KMS-11 (cell line): Measurements from ENCODE around the gene PRPF40B.

Experiments
- H2AFZ ChIP-seq: fragments of 200-600 bp; sonication (generic); 2 replicates; pipeline ENCODE4 v1.6.1; 2016; ENCODE audit warnings: antibody characterized with exemption, mixed run types, low read depth
- H3K27ac ChIP-seq: fragments of 200-600 bp; sonication (generic); 2 replicates; pipeline ENCODE4 v1.6.1; 2016; ENCODE audit warnings: mild to moderate bottlenecking, mixed run types
- H3K27me3 ChIP-seq: fragments of 200-600 bp; sonication (generic); 2 replicates; pipeline ENCODE4 v1.6.1; 2017; ENCODE audit warnings: mild to moderate bottlenecking, low read depth, mixed run types, moderate library complexity; ENCODE audit not compliant: insufficient read depth
- H3K36me3 ChIP-seq: fragments of 200-600 bp; sonication (generic); 2 replicates; pipeline ENCODE4 v1.6.1; 2017; ENCODE audit warnings: mild to moderate bottlenecking, mixed run types; ENCODE audit not compliant: insufficient read depth
- H3K4me1 ChIP-seq: fragments of 200-600 bp; sonication (generic); 2 replicates; pipeline ENCODE4 v1.6.1; 2016; ENCODE audit warnings: mild to moderate bottlenecking, low read depth, mixed run types; ENCODE audit not compliant: poor library complexity, severe bottlenecking
- H3K4me2 ChIP-seq: fragments of 200-600 bp; sonication (generic); 2 replicates; pipeline ENCODE4 v1.7.0; 2016; ENCODE audit warnings: mild to moderate bottlenecking, mixed run types
- H3K4me3 ChIP-seq: fragments of 200-600 bp; sonication (generic); IDR thresholded peaks from 2 replicates; pipeline ENCODE4 v1.6.1; 2017; ENCODE audit warnings: low read depth, low read length, mixed read lengths; ENCODE audit not compliant: insufficient read depth
- H3K79me2 ChIP-seq: fragments of 200-600 bp; sonication (generic); 2 replicates; pipeline ENCODE4 v1.6.1; 2016; ENCODE audit warnings: low read depth, mixed run types; ENCODE audit not compliant: insufficient read depth
- H3K9ac ChIP-seq: fragments of 200-600 bp; sonication (generic); 2 replicates; pipeline ENCODE4 v1.6.1; 2016; ENCODE audit warnings: mild to moderate bottlenecking, mixed run types
- H4K20me1 ChIP-seq: fragments of 200-600 bp; sonication (generic); 2 replicates; pipeline ENCODE4 v1.6.1; 2016; ENCODE audit warnings: mild to moderate bottlenecking, mixed run types; ENCODE audit not compliant: insufficient read depth
- TF ChIP-seq, protein P1 (sequence below): fragments of 200-600 bp; sonication (generic); conservative IDR thresholded peaks from 2 replicates; pipeline ENCODE4 v1.6.1; 2017; ENCODE audit warnings: low read depth, mild to moderate bottlenecking, antibody characterized with exemption, low read length, moderate library complexity, mixed read lengths

PRPF40B gene

DNA sequence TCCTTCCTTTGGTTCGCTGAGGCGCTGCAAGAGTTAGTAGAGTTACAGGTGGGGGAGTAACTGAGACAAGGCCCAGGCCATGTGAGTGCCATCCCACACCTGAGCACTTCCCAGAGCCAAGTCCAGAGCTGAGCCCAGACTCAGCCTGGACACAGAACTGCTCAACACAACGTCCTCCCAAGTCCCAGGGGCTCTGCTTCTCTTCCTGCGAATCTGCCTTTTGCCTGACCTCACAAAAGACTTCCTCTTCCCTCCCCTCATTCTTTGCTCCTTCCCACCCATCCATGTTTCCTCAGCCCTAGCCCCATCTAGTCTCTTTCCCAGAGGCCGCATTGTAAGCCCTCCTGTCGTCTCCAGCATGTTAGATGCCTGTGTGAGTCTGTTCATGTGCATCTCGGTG is 38.8 kb upstream of the PRPF40B start:
- H2AFZ ChIP-seq = no peak overlapping the region
- H3K27ac ChIP-seq = no peak overlapping the region
- peaks cover 34% of the 10 kb centered on the region for H3K4me1 ChIP-seq
- TF ChIP-seq, protein P1, sequence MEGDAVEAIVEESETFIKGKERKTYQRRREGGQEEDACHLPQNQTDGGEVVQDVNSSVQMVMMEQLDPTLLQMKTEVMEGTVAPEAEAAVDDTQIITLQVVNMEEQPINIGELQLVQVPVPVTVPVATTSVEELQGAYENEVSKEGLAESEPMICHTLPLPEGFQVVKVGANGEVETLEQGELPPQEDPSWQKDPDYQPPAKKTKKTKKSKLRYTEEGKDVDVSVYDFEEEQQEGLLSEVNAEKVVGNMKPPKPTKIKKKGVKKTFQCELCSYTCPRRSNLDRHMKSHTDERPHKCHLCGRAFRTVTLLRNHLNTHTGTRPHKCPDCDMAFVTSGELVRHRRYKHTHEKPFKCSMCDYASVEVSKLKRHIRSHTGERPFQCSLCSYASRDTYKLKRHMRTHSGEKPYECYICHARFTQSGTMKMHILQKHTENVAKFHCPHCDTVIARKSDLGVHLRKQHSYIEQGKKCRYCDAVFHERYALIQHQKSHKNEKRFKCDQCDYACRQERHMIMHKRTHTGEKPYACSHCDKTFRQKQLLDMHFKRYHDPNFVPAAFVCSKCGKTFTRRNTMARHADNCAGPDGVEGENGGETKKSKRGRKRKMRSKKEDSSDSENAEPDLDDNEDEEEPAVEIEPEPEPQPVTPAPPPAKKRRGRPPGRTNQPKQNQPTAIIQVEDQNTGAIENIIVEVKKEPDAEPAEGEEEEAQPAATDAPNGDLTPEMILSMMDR = no peak
- H3K9ac ChIP-seq = no peak overlapping the region
- no peak overlapping the region for H3K4me2 ChIP-seq
- no peaks in the 10 kb centered on the region for H4K20me1 ChIP-seq
- no peaks in the 10 kb centered on the region for H3K79me2 ChIP-seq
- H3K4me3 ChIP-seq = no peak overlapping the region
- H3K36me3 ChIP-seq = no peaks in the 10 kb centered on the region
- H3K27me3 ChIP-seq = no peaks in the 10 kb centered on the region

- no peak overlapping the region for H3K4me2 ChIP-seq
- no peak overlapping the region for H3K4me3 ChIP-seq
- no peaks in the 10 kb centered on the region for H3K79me2 ChIP-seq
- no peaks in the 10 kb centered on the region for H4K20me1 ChIP-seq
- H3K9ac ChIP-seq = no peak overlapping the region
- H3K27me3 ChIP-seq = no peaks in the 10 kb centered on the region
- H3K27ac ChIP-seq = no peak overlapping the region
- H3K36me3 ChIP-seq = no peaks in the 10 kb centered on the region
- H3K4me1 ChIP-seq = peaks cover 22% of the 10 kb centered on the region
- TF ChIP-seq, protein P1 = no peak
- H2AFZ ChIP-seq = no peak overlapping the region
These were observed 37.6 kb upstream of the PRPF40B start for GRCh38 chr12:49585477-49586459.

- no peaks in the 10 kb centered on the region for H3K79me2 ChIP-seq
- no peaks in the 10 kb centered on the region for H3K27me3 ChIP-seq
- H4K20me1 ChIP-seq = no peaks in the 10 kb centered on the region
- peaks cover 6% of the 10 kb centered on the region for H3K4me1 ChIP-seq
- TF ChIP-seq, protein P1 = no peak
- H3K4me3 ChIP-seq = no peak overlapping the region
- no peak overlapping the region for H3K4me2 ChIP-seq
- no peaks in the 10 kb centered on the region for H3K36me3 ChIP-seq
- no peak overlapping the region for H3K27ac ChIP-seq
- no peak overlapping the region for H2AFZ ChIP-seq
- no peak overlapping the region for H3K9ac ChIP-seq
These were observed 36.0 kb upstream of the PRPF40B start for GRCh38 chr12:49587174-49587908.

DNA sequence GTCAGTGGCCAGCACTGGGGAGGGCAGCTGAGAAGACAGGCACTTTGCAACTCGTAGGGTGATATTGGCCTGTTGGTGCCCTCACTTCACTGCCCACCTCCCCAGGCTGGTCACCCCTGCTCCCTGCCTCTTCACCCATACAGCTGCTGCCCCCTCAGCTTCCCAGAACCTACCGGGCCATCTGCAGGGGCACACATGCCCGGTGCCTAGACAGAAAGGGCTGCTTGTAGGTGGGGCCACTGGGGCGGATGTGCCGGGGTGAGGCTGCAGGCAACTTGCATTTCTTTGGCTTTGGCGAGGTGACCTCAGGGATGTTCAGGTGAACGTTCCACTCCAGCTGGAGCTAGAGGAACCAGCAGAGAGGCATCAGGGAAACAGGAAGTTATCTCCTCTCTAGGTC is 35.1 kb upstream of the PRPF40B start:
- no peak overlapping the region for H3K4me3 ChIP-seq
- H3K36me3 ChIP-seq = no peaks in the 10 kb centered on the region
- H2AFZ ChIP-seq = no peak overlapping the region
- TF ChIP-seq, protein P1 = no peak
- H3K27ac ChIP-seq = no peak overlapping the region
- H3K4me2 ChIP-seq = no peak overlapping the region
- no peak overlapping the region for H3K9ac ChIP-seq
- no peaks in the 10 kb centered on the region for H4K20me1 ChIP-seq
- H3K79me2 ChIP-seq = no peaks in the 10 kb centered on the region
- H3K27me3 ChIP-seq = no peaks in the 10 kb centered on the region
- H3K4me1 ChIP-seq = no peaks in the 10 kb centered on the region
